Measurements from ENCODE around the gene VWF.

VWF gene

GRCh38 chr12:6140651-6141447 lies 16.4 kb upstream of the VWF start:
- no peak for TF ChIP-seq CTCF (IDR thresholded peaks at IDR 0.05; ENCODE audit: low read depth, low read length)
- no peak for DNase-seq (ENCODE audit: extremely low read depth, low read depth)

- TF ChIP-seq CTCF (IDR thresholded peaks at IDR 0.05; ENCODE audit: low read depth, low read length) = no peak
Observed at GRCh38 chr12:6135071-6135470, 10.6 kb upstream of the VWF start.

GRCh38 chr12:6133642-6134041 lies 9.2 kb upstream of the VWF start:
- no peak for DNase-seq (ENCODE audit: extremely low read depth, low read depth)
- no peak for TF ChIP-seq CTCF (IDR thresholded peaks at IDR 0.05; ENCODE audit: low read depth, low read length)

More at GRCh38 chr12:6135071-6135470, 10.6 kb upstream of the VWF start:
- no peak for DNase-seq (ENCODE audit: extremely low read depth, low read depth)

GRCh38 chr12:6132496-6132895 lies 8.0 kb upstream of the VWF start:
- no peak for TF ChIP-seq CTCF (IDR thresholded peaks at IDR 0.05; ENCODE audit: low read depth, low read length)
- DNase-seq (ENCODE audit: extremely low read depth, low read depth) = no peak

GRCh38 chr12:6125310-6125608 lies 789 bp upstream of the VWF start:
- TF ChIP-seq CTCF (IDR thresholded peaks at IDR 0.05; ENCODE audit: low read depth, low read length) = no peak
- DNase-seq (ENCODE audit: extremely low read depth, low read depth) = no peak

GRCh38 chr12:6123258-6123657 lies 1.2 kb downstream of the VWF start:
- no peak for TF ChIP-seq CTCF (IDR thresholded peaks at IDR 0.05; ENCODE audit: low read depth, low read length)
- no peak for DNase-seq (ENCODE audit: extremely low read depth, low read depth)

- no peak for DNase-seq (ENCODE audit: extremely low read depth, low read depth)
- TF ChIP-seq CTCF (IDR thresholded peaks at IDR 0.05; ENCODE audit: low read depth, low read length) = no peak
Observed at GRCh38 chr12:6122201-6122600, 2.3 kb downstream of the VWF start.

Data from AG09319 (cell line).